OCI-LY1 (cell line): ENCODE measurements around the gene LSM4.
"Not testable (repeated sequence)": the region's sequence is repeated elsewhere in the genome, so short reads cannot be mapped to it uniquely, and the experiment has no call there.

Source experiments
- H2AFZ ChIP-seq: fragments of 200-600 bp; sonication (generic), shearing (Covaris generic); 2 replicates; pipeline ENCODE4 v1.6.0; 2014; ENCODE audit warnings: antibody characterized with exemption, mild to moderate bottlenecking, low read length
- H3F3A ChIP-seq: fragments of 200-600 bp; sonication (generic), shearing (Covaris generic); 2 replicates; pipeline ENCODE4 v1.6.0; 2014; ENCODE audit warnings: mild to moderate bottlenecking, antibody characterized with exemption, low read length, moderate library complexity; ENCODE audit not compliant: insufficient read depth
- H3K27ac ChIP-seq: fragments of 200-600 bp; sonication (generic); 2 replicates; pipeline ENCODE4 v1.5.1; 2014; ENCODE audit warnings: low read length, mixed run types, mild to moderate bottlenecking, low read depth; ENCODE audit not compliant: poor library complexity, severe bottlenecking
- H3K27me3 ChIP-seq: fragments of 200-600 bp; sonication (generic); 2 replicates; pipeline ENCODE4 v1.6.0; 2014; ENCODE audit warnings: antibody characterized with exemption, mild to moderate bottlenecking, low read length, moderate library complexity; ENCODE audit not compliant: insufficient read depth
- H3K36me3 ChIP-seq: fragments of 200-600 bp; sonication (generic); 2 replicates; pipeline ENCODE4 v1.6.1; 2014; ENCODE audit warnings: mild to moderate bottlenecking, antibody characterized with exemption, low read length, moderate library complexity, mixed read lengths; ENCODE audit not compliant: insufficient read depth
- H3K4me1 ChIP-seq: fragments of 200-600 bp; sonication (generic); 2 replicates; pipeline ENCODE4 v1.5.1; 2014; ENCODE audit warnings: mild to moderate bottlenecking, low read length, moderate library complexity; ENCODE audit not compliant: insufficient read depth, severe bottlenecking
- H3K4me2 ChIP-seq: fragments of 200-600 bp; sonication (generic), shearing (Covaris generic); 2 replicates; pipeline ENCODE4 v1.6.1; 2014; ENCODE audit warnings: low read length
- H3K4me3 ChIP-seq: fragments of 200-600 bp; sonication (generic); 2 replicates; pipeline ENCODE4 v1.5.1; 2014; ENCODE audit warnings: low read length, low read depth, mild to moderate bottlenecking, mixed read lengths; ENCODE audit not compliant: poor library complexity, severe bottlenecking
- H3K79me2 ChIP-seq: fragments of 200-600 bp; shearing (Covaris generic); 2 replicates; pipeline ENCODE4 v1.6.1; 2016; ENCODE audit warnings: mixed run types, low read length, mixed read lengths; ENCODE audit not compliant: insufficient read depth
- H3K9ac ChIP-seq: fragments of 200-600 bp; sonication (generic), shearing (Covaris generic); 2 replicates; pipeline ENCODE4 v1.6.1; 2014; ENCODE audit warnings: mild to moderate bottlenecking, low read length, mixed read lengths
- H3K9me2 ChIP-seq: fragments of 200-600 bp; sonication (generic), shearing (Covaris generic); 2 replicates; pipeline ENCODE4 v1.6.1; 2014; ENCODE audit warnings: low read depth, mild to moderate bottlenecking, low read length, mixed read lengths
- H3K9me3 ChIP-seq: fragments of 200-600 bp; shearing (Covaris generic); 2 replicates; pipeline ENCODE4 v1.6.1; 2014; ENCODE audit warnings: low read length, mixed read lengths
- H4K20me1 ChIP-seq: fragments of 200-600 bp; sonication (generic), shearing (Covaris generic); 2 replicates; pipeline ENCODE4 v1.6.0; 2016; ENCODE audit warnings: mild to moderate bottlenecking, low read length; ENCODE audit not compliant: insufficient read depth
- CTCF ChIP-seq: fragments of 200-600 bp; sonication (generic), shearing (Covaris generic); IDR thresholded peaks from 2 replicates; pipeline ENCODE4 v1.5.1; 2017; ENCODE audit warnings: mild to moderate bottlenecking, antibody characterized with exemption, low read length, moderate library complexity, mixed read lengths
- EZH2 ChIP-seq: fragments of 200-600 bp; sonication (generic), shearing (Covaris generic); IDR thresholded peaks from 2 replicates; pipeline ENCODE4 v1.8.0; 2017; ENCODE audit warnings: borderline replicate concordance, mixed run types, mild to moderate bottlenecking, antibody characterized with exemption, low read length, moderate library complexity, mixed read lengths

Gene LSM4

GRCh38 chr19:18362934-18363542 lies 40.2 kb upstream of the LSM4 start:
- Histone ChIP-seq H3F3A (no peaks in the 10 kb centered on the region), H3K9me2 (no peaks in the 10 kb centered on the region), H3K9ac (no peak overlapping the region), H3K27me3 (no peaks in the 10 kb centered on the region), H3K4me3 (no peak overlapping the region), H3K79me2 (no peaks in the 10 kb centered on the region), H2AFZ (no peak overlapping the region), H3K9me3 (no peaks in the 10 kb centered on the region), H3K4me2 (no peak overlapping the region), H3K27ac (no peak overlapping the region), H4K20me1 (no peaks in the 10 kb centered on the region), H3K36me3 (0 out of 2 replicates have a peak, but pooled peaks cover 3% of the 10 kb centered on the region), H3K4me1 (peaks cover 7% of the 10 kb centered on the region)
- TF ChIP-seq CTCF, result no peak
- no peak for TF ChIP-seq EZH2

- Histone ChIP-seq H3K27ac (no peak overlapping the region), H3K27me3 (no peaks in the 10 kb centered on the region), H3F3A (no peaks in the 10 kb centered on the region), H3K79me2 (no peaks in the 10 kb centered on the region), H3K9me3 (no peaks in the 10 kb centered on the region), H2AFZ (no peak overlapping the region), H3K9ac (no peak overlapping the region), H3K4me1 (peaks cover 7% of the 10 kb centered on the region), H3K4me3 (no peak overlapping the region), H3K4me2 (no peak overlapping the region), H3K36me3 (peaks cover 16% of the 10 kb centered on the region), H3K9me2 (no peaks in the 10 kb centered on the region), H4K20me1 (no peaks in the 10 kb centered on the region)
- TF ChIP-seq CTCF (no peak), EZH2 (no peak)
Observed at GRCh38 chr19:18361646-18362045, 38.8 kb upstream of the LSM4 start.

GRCh38 chr19:18357041-18357440 lies 34.2 kb upstream of the LSM4 start:
- Histone ChIP-seq H3K9me3 (no peaks in the 10 kb centered on the region), H3K4me1 (no peaks in the 10 kb centered on the region), H3K4me2 (no peak overlapping the region), H3F3A (no peaks in the 10 kb centered on the region), H2AFZ (no peak overlapping the region), H3K79me2 (no peaks in the 10 kb centered on the region), H4K20me1 (no peaks in the 10 kb centered on the region), H3K27me3 (no peaks in the 10 kb centered on the region), H3K36me3 (peaks cover 16% of the 10 kb centered on the region), H3K9ac (no peak overlapping the region), H3K4me3 (no peak overlapping the region), H3K9me2 (no peaks in the 10 kb centered on the region), H3K27ac (no peak overlapping the region)
- TF ChIP-seq EZH2, result no peak
- TF ChIP-seq CTCF, result no peak

GRCh38 chr19:18354743-18355142 lies 31.9 kb upstream of the LSM4 start:
- H3K4me2 ChIP-seq, H4K20me1 ChIP-seq, H2AFZ ChIP-seq, H3K4me1 ChIP-seq, H3K9me3 ChIP-seq, H3K9me2 ChIP-seq, H3F3A ChIP-seq, H3K79me2 ChIP-seq, H3K27ac ChIP-seq, H3K4me3 ChIP-seq, H3K9ac ChIP-seq, H3K27me3 ChIP-seq: not testable (repeated sequence)
- H3K36me3 ChIP-seq, result peaks cover 17% of the 10 kb centered on the region
